Retinal pigment epithelial cell (primary cell): ENCODE results near the gene DENND6B.
"Not testable (repeated sequence)": the region's sequence is repeated elsewhere in the genome, so short reads cannot be mapped to it uniquely, and the experiment has no call there.

Experiments used
- DNase-seq: peaks from one replicate; pipeline ENCODE4 v3.0.0-alpha.2; 2010; ENCODE audit warnings: low read depth
- H3K4me3 ChIP-seq: 2 replicates; pipeline ENCODE4 v1.5.1; 2011; ENCODE audit warnings: mild to moderate bottlenecking, low read length, control low read depth, moderate library complexity
- CTCF ChIP-seq: conservative IDR thresholded peaks from 2 replicates; pipeline ENCODE4 v1.5.1; 2011; ENCODE audit warnings: low read depth, low read length, control low read depth, inconsistent platforms

DENND6B gene

DNA sequence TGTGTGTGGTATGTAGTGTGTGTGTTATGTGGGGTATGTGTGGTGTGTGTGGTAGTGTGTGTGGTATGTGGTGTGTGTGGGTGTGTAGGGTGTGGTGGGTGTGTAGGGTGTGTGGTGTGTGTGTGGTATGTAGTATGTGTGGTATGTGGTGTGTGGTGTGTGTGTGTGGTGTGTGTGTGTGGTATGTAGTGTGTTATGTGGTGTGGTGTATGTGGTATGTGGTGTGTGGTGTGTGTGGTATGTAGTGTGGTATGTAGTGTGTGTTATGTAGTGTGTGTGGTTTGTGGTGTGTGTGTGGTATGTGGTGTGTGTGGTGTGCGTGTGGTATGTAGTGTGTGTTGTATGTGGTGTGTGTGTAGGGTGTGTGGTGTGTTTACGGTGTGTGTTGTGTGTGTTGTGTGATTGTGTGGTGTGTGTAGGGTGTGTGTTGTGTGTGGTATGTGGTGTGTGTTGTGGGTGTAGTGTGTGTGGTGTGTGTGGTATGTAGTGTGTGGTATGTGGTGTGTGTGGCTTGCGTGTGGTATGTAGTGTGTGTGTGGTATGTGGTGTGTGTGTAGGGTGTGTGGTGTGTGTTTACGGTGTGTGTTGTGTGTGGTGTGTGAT is 12.1 kb upstream of the DENND6B start:
- DNase-seq, result no peak
- TF ChIP-seq CTCF, result no peak

DNA sequence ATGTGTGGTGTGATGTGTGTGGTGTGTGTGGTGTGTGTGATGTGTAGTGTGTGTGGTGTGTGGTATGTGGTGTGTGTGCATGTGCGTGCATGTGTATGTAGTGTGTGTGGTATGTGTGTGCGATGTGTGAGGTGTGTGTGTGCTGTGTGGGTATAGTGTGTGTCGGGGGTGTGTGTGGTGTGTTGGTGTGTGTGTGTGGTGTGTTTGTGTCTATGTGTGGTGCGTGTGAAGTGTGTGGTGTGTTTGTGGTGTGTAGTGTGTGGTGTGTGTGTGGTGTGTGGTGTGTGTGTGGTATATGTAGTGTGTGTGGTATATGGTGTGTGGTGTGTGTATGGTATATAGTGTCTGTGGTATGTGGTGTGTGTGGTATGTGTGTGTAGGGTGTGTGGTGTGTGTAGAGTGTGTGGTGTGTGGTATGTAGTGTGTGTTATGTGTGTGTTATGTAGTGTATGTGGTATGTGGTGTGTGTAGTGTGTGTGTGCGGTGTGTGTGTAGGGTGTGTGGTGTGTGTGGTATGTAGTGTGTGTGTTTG is 11.3 kb upstream of the DENND6B start:
- H3K4me3 ChIP-seq, result no peak overlapping the region
- no peak for TF ChIP-seq CTCF
- no peak for DNase-seq

More for the DNA sequence above, 12.1 kb upstream of the DENND6B start:
- H3K4me3 ChIP-seq, result no peak overlapping the region

DNA sequence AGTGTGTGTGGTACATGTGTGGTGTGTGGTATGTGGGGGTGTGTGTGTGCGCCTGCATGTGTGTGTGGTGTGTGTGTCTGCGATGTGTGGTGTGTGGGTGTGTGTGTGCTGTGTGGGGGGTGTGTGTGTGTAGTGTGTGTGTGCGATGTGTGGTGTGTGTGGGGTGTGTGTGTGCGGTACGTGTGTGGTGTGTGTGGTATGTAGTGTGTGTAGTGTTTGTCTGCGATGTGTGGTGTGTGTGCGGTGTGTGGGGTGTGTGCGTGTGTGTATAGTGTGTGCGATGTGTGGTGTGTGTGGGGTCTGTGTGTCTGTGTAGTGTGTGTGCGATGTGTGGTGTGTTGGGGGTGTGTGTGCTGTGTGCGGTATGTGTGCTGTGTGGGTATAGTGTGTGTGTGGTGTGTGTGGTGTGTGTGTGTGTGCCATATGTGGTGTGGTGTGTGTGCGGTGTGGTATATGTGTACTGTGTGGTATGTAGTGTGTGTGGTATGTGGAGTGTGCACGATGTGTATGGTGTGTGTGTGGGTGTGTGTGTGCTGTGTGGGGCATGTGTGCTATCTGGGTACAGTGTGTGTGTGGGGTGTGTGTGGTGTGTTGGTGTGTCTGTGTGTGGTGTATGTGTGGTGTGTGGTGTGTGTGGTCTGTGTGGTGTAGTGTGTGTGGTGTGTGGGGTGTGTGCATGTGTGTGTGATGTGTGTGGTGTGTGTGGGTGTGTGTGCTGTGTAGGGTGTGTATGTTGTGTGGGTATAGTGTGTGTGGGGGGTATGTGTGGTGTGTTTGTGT is 10.6 kb upstream of the DENND6B start:
- no peak for TF ChIP-seq CTCF
- no peak overlapping the region for H3K4me3 ChIP-seq
- DNase-seq, result no peak

DNA sequence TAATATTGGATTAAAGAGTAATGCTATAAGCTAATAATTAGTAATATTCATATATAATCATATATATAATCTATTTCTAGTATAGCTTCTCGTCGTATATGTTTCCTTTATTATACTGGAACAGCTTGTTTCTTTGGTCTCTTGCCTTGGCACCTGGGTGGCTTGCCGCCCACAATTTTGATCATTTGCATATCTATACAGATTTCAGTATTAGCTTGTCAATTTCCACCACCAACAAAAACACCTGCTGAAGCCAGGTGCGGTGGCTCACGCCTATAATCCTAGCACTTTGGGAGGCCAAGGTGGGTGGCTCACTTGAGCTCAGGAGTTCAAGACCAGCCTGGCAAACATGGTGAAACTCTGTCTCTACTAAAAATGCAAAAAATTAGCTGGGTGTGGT is 7.6 kb upstream of the DENND6B start:
- DNase-seq, H3K4me3 ChIP-seq: not testable (repeated sequence)

GRCh38 chr22:50329236-50329635 is 2.4 kb upstream of the DENND6B start:
- no peak overlapping the region for H3K4me3 ChIP-seq
- DNase-seq, result no peak
- no peak for TF ChIP-seq CTCF

GRCh38 chr22:50327711-50328019 is 853 bp upstream of the DENND6B start:
- peak overlapping the region; percentile 50 for H3K4me3 ChIP-seq
- DNase-seq, result no peak
- no peak for TF ChIP-seq CTCF

GRCh38 chr22:50326225-50326955 is 422 bp downstream of the DENND6B start:
- no peak for TF ChIP-seq CTCF
- no peak for DNase-seq
- H3K4me3 ChIP-seq, result peak overlapping the region; percentile 47
